ENCODE measurements around the gene TBX3. TPM values are rescaled to one million over a fixed set of nuclear protein-coding genes. Genes with fewer than 3 reads are reported as not detected.

TBX3 gene
- total RNA-seq, 2 experiments from 2014 or later, result not detected

GRCh38 chr12:114627393-114627792, 56.6 kb downstream of the TBX3 start:
- no peak for DNase-seq (ENCODE audit: low spot score)
- Histone ChIP-seq H3K4me1 (ENCODE audit: insufficient read depth, low read length, poor library complexity, severe bottlenecking) (no peaks in the 10 kb centered on the region), H3K79me2 (ENCODE audit: insufficient read depth, low read depth, low read length) (no peaks in the 10 kb centered on the region), H2AFZ (ENCODE audit: low read length) (no peak overlapping the region), H3K4me2 (ENCODE audit: low read length) (no peak overlapping the region), H3K36me3 (ENCODE audit: insufficient read depth, low read length) (no peaks in the 10 kb centered on the region), H3K9me2 (ENCODE audit: insufficient read depth, low read length) (no peaks in the 10 kb centered on the region), H3K9me3 (ENCODE audit: low read length) (no peaks in the 10 kb centered on the region), H3K27ac (ENCODE audit: low read depth, low read length, poor library complexity, severe bottlenecking) (no peak overlapping the region), H4K20me1 (ENCODE audit: insufficient read depth, low read length) (no peaks in the 10 kb centered on the region), H3K4me3 (ENCODE audit: low read depth, low read length, poor library complexity, severe bottlenecking) (no peak overlapping the region)
- intact Hi-C loops (cut with micrococcal nuclease; ENCODE audit: unreplicated experiment), result no loop called here
- CTCF ChIA-PET (ENCODE audit: unreplicated experiment), result no interaction called here
- POLR2A ChIA-PET, result no interaction called here
- BruUV-seq (replicated peaks), result no TSS peak
- TF ChIP-seq CTCF (conservative IDR thresholded peaks at IDR 0.05; ENCODE audit: low read length) (no peak), EZH2phosphoT487 (IDR thresholded peaks at IDR 0.05; ENCODE audit: borderline replicate concordance, low read depth, low read length) (no peak)

DNA sequence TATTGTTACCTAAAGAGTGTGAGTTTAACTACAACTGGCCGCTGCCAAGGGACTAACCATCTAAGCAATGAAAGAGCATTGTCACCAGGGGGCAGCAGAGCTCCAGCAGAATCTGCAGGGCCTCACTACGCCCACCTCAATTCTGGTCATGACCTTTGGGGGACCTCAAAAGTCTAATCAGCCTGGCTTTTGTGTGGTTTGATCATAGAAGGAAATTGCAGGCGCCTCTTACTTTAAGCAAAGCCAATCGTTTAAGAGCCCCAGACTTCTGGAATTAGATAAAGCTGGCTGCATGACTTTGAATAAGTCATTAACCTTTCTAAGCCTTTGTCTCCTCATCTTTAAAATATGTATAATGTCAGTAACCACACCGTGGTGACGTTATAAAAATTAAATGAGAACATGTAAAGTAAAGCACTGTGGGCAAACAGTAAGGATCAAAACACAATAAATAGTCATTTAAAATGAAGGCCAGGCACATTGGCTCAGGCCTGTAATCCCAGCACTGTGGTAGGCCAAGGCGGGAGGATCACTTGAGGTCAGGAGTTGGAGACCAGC, 58.6 kb downstream of the TBX3 start:
- no TSS peak for BruUV-seq (replicated peaks)
- Histone ChIP-seq H3K27ac (ENCODE audit: low read depth, low read length, poor library complexity, severe bottlenecking) (no peak overlapping the region), H3K4me2 (ENCODE audit: low read length) (no peak overlapping the region), H3K4me3 (ENCODE audit: low read depth, low read length, poor library complexity, severe bottlenecking) (no peak overlapping the region), H3K4me1 (ENCODE audit: insufficient read depth, low read length, poor library complexity, severe bottlenecking) (no peaks in the 10 kb centered on the region), H4K20me1 (ENCODE audit: insufficient read depth, low read length) (no peaks in the 10 kb centered on the region), H3K9me3 (ENCODE audit: low read length) (no peaks in the 10 kb centered on the region), H3K9me2 (ENCODE audit: insufficient read depth, low read length) (no peaks in the 10 kb centered on the region), H3K79me2 (ENCODE audit: insufficient read depth, low read depth, low read length) (no peaks in the 10 kb centered on the region), H3K36me3 (ENCODE audit: insufficient read depth, low read length) (no peaks in the 10 kb centered on the region), H2AFZ (ENCODE audit: low read length) (no peak overlapping the region)
- intact Hi-C loops (cut with micrococcal nuclease; ENCODE audit: unreplicated experiment), result loop anchor here (2.0 kb wide), 1 partner anchor 1127 kb away; no protein-coding TSS in a partner anchor
- peak; percentile 56 for DNase-seq (ENCODE audit: low spot score)
- no peak for TF ChIP-seq EZH2phosphoT487 (IDR thresholded peaks at IDR 0.05; ENCODE audit: borderline replicate concordance, low read depth, low read length)
- TF ChIP-seq CTCF (conservative IDR thresholded peaks at IDR 0.05; ENCODE audit: low read length), result peak; percentile 88
- POLR2A ChIA-PET, result no interaction called here
- CTCF ChIA-PET (ENCODE audit: unreplicated experiment), result no interaction called here

GRCh38 chr12:114623737-114624136, 60.2 kb downstream of the TBX3 start:
- H4K20me1 ChIP-seq (ENCODE audit: insufficient read depth, low read length), result no peaks in the 10 kb centered on the region
- DNase-seq (ENCODE audit: low spot score), result no peak
- TF ChIP-seq EZH2phosphoT487 (IDR thresholded peaks at IDR 0.05; ENCODE audit: borderline replicate concordance, low read depth, low read length) (no peak), CTCF (conservative IDR thresholded peaks at IDR 0.05; ENCODE audit: low read length) (no peak)
- no peak overlapping the region for H3K4me2 ChIP-seq (ENCODE audit: low read length)
- H3K27ac ChIP-seq (ENCODE audit: low read depth, low read length, poor library complexity, severe bottlenecking), result no peak overlapping the region
- H3K9me2 ChIP-seq (ENCODE audit: insufficient read depth, low read length), result no peaks in the 10 kb centered on the region
- H3K4me3 ChIP-seq (ENCODE audit: low read depth, low read length, poor library complexity, severe bottlenecking), result no peak overlapping the region
- no peaks in the 10 kb centered on the region for H3K9me3 ChIP-seq (ENCODE audit: low read length)
- BruUV-seq (replicated peaks), result no TSS peak
- POLR2A ChIA-PET, result no interaction called here
- H3K4me1 ChIP-seq (ENCODE audit: insufficient read depth, low read length, poor library complexity, severe bottlenecking), result no peaks in the 10 kb centered on the region
- intact Hi-C loops (cut with micrococcal nuclease; ENCODE audit: unreplicated experiment), result loop anchor here (2.0 kb wide), 1 partner anchor 1129 kb away; no protein-coding TSS in a partner anchor
- H3K79me2 ChIP-seq (ENCODE audit: insufficient read depth, low read depth, low read length), result no peaks in the 10 kb centered on the region
- CTCF ChIA-PET (ENCODE audit: unreplicated experiment), result no interaction called here
- no peaks in the 10 kb centered on the region for H3K36me3 ChIP-seq (ENCODE audit: insufficient read depth, low read length)
- no peak overlapping the region for H2AFZ ChIP-seq (ENCODE audit: low read length)

Measured in OCI-LY7 (cell line).